Femur (tissue), 1 donor: ENCODE data around the gene UPK3A.
"Not testable (repeated sequence)": the region's sequence is repeated elsewhere in the genome, so short reads cannot be mapped to it uniquely, and the experiment has no call there.

Experiments
- DNase-seq: peaks from one replicate; pipeline ENCODE4 v3.0.0-alpha.2; 2017

UPK3A gene

DNA sequence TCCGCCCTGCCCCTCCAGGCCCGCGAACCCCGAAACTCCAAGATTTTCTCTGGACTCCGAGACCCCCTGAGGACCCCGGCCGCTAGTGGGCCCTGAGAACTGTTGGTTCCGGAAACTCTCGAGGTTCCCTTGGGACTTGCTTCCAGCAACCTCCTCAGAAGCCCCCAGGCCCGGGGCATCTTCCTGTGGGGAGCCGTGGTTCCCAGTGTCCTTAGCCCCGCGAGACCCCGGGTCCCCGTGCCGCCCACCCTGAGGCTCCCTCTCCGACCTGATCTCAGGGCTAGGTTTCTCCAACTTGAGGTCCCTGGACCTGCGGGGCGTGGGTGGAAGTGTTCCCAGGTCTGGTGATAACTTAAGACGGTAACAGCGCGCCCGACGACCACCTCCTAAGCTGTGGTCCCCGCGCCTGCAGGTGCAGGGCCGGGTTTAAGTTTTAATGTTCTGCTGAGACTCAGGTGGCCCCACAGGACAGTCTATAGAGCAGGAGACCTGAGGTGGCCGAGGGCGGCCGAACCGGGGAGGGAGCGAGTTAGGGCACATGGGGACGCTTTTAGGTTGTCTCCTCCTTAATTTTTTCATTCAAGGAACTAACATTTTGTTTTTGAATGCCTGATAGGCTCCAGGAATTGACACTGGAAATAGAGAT is 25.7 kb downstream of the UPK3A start:
- DNase-seq, result peak; percentile 53

DNA sequence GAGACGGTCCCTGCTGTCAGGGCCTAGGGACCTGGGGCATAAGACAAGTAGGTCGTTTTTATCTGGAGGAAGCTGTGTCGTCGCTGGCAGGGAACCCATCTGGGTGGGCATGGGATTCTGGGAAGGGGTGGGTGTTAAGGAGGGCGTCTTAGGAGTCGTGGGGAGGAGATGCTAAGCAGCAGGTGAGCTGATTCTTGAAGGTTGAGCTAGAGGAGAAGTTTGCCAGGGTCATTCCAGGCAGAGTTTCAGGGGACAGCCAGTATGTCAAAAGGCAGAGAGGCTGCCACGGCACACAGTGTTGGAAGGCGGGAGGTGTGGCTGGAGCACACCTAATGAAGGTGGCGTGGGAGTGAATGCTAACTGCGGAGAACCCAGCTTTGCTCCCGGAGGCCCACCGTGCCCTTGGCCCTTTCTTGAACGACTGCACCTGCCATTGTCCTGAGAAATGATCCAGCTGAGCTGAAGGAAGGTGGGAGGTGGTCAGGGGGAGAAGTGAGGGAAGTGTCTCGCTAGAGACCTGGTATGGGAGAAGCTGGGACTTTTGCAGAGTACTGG is 26.3 kb downstream of the UPK3A start:
- no peak for DNase-seq

DNA sequence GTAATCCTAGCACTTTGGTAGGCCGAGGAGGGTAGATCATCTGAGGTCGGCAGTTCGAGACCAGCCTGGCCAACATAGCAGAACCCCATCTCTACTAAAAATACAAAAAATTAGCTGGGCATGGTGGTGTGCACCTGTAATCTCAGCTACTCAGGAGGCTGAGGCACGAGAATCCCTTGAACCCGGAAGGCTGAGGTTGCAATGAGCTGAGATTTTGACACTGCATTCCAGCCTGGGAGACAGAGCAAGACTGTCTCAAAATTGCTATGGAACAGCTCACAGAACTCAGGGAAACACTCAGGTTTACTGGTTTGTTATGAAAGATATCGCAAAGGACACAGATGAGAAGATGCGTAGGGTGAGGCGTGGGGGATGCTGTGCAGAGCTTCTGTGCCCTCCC is 27.7 kb downstream of the UPK3A start:
- DNase-seq, result no peak

DNA sequence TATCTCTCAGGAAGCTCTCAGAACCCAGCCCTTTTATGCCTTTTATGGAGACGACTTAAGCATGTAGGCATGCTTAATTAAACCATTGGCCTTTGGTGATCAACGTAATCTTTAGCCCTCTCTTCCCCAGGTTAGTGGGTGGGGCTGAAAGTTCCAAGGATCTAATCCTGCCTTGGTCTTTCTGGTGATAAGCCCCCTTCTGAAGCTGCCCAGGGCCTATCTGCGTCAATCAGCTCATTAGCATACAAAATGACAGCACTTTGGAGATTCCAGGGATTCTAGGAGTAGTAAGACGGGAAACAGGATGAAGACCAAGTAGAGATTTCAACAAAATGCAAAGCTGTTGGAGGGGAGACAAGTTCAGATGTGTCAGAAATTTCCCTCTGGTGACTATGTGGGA is 28.1 kb downstream of the UPK3A start:
- DNase-seq, result no peak

DNA sequence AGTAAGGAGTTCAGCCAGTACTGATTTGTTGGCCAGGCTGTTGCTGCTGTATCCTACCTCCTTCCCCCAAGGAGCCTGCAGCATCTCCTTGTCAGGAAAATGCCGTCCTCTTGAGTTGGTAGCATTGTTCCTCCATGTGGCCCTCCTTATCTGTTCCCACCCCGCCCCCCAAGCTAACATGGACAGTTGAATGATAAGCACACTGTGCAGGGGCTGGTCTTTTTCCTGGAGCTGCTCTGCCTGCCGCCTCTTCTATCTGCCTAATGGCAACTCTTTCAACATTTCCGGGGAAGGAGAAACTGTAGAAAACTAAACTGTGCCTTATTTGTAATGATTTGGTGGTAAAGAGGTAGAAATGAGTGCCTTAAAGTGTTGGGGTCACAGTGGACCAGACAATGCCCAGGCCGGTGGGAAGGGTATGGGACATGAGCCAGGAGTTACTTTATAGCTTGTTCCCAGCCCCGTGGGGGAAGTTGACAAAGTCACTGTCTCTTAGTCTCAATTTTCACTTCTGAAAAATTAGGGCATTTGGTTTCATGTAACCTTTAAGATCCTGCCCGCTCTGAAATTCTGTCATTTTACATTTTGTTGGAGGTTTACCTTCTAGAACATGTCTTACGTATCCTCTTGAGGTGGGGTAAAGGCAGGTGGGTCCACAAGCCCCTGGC is 29.4 kb downstream of the UPK3A start:
- DNase-seq, result no peak

DNA sequence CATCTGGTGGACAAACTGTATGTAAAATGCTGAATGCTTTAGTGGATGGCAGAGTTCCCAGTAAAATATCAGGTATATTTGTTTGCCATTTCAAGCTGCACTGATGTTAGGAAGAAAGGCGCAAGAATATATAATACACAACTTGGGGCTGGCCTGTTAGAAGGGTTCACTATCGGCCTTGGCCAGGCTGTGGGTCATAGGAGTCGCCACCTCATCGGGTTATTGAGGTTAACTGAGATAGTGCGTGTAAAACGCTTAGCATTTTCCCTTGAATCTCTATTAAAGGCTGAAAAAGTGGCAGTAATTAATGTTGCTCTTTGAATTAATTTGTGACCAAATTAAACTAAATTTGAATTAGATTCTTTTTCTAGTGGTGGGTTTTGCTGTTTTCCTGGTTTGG is 30.0 kb downstream of the UPK3A start:
- no peak for DNase-seq

DNA sequence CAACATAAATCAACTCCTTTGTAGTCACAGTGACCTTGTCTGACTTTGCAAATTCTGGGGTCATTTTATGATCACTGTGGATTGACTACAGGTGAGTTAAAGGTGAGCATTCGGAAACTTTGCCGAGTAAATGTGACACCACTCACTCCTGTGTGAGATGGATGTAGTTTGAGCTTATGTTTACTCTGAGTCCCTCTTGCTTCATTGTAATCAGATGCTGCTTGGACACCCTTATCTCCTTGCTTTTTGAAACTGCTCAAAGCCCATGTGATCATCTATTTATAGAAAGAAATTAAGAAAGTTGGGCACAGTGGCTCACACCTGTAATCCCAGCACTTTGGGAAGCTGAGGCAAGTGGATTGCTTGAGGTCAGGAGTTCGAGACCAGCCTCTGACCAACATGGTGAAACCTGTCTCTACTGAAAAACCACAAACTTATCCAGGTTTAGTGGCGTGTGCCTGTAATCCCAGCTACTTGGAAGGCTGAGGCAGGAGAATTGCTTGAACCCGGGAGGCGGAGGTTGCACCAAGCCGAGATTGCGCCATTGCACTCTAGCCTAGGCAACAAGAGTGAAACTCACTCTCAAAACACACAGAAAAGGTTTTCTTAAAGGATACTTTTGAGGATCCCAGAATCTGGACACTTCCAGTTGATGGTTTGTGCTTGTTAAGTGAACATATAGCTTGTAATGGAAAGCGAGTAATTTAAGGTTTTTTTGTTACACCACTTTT is 32.2 kb downstream of the UPK3A start:
- DNase-seq, result no peak

DNA sequence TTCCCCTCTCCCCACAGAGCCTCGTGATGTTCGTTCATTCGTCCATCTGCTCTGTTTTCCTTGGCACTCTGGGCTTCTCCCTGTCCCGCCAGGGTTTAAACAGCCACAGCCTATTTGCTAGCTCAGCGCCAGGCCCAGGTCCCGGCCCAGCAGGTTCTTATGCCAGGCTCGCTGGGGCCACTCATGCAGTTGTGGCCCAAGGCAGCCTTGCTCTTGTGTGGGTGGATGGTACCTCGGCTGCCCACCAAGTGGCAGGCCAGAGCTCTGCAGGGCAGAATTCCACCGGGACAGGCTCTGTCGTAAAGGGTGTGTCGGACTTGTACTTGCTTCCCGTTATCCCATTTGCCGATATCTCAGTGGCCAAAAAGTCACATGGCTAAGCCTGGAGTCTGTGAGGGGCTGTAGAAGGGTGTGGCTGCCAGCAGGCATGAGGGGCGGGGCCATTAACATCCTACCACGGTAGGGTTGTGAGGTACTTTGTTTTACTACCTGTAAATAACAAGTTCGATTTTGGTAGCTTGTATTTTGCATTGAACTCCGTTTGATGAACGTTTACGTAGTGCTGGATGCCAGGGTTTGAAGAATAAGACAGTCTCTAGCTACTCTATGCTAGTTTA is 32.9 kb downstream of the UPK3A start:
- DNase-seq, result peak; percentile 60

DNA sequence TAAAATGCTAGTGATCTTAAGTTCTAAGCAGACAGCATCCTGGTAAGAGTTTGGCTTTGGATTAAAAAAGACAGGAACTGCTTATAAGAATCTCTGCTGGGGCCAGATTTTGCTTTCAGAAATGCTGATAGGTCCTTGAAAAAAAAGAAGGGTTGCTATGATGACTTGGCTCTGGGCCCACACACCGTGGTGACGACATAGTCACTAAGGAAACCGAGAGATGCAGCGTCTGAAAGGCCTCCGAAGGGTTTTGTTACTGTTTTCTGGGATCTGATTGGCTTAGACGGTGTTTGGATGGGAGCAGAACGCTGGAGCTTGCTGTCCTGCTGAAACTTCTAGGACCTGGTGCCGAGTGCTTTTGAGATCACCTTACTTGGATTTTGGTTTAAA is 33.4 kb downstream of the UPK3A start:
- DNase-seq, result peak; percentile 88

DNA sequence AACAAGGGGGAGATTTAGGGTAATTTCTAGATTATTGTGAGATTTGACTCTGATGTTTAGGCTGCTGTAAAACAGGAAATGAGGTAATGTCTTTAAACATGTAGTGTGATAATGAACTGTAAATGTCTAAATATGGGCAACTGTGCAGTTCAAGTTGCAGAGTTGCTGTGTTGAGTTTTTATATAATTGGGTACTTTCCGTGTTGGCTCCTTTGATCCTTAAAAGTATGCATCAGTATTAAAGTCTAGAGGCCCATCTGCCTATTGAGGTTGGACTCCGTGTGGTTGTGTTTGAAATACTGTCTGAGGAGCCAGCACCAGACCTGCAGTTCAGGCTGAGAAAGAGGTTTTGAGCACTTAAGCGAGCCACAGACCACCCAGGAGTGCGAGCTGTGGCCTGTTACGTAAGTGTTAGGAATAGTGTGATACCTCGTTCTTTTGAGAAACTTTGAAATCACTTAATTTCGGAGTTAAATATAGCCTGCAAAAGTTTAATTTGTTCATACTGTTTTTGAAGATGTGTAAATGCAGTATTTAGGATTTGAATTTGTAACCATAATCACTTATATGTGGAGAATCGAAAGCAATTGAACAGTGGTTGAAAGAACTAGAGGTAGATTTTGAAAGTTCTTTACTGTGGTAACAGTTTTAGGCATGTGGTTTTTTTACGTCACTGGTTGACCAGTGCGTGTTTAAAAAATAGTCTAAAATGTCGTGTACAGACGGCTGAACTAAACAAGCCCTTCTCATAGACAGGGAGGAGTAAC is 34.0 kb downstream of the UPK3A start:
- no peak for DNase-seq

DNA sequence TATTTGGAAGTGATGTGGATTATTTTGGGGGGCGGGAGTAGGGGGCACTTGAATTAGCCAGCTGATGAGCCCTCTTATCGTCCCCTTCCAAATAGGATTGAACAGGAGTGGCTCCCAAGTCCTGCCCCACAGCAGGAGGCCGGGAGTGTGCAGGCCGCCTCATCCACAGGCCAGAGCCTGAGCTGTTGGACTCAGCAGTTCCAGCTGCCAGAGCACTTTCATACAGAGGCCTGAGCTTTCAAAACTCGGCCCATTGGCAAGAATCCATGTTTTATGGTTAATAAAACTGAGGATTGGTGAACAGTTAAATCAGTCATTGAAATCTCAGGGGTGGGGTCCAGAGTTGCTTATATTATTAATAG is 34.6 kb downstream of the UPK3A start:
- peak; percentile 71 for DNase-seq

DNA sequence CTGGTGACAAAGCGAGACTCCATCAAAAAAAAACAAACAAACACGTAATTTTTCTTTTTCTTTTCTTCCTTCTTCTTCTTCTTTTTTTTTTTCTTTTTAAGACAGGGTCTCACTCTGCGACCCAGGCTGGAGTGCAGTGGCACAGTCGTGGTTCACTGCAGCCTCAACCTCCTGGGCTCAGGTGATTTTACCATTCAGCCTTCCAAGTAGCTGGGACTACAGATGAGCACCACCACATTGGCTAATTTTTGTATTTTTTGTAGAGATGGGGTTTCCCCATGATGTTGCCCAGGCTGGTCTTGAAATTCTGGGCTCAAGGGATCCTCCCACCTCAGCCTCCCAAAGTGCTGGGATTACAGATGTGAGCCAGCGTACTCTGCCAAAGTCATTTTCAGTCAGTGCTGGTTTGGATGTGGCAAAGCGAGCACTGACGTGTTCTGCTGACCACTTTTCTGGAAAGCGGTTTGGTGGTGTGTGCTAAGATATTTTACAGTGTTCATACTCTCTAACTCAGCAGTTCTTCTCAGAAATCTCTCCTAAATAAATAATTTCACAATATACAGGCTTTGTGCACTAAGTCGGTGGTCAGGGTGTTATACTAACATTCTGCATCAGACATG is 35.7 kb downstream of the UPK3A start:
- DNase-seq, result peak; percentile 70

DNA sequence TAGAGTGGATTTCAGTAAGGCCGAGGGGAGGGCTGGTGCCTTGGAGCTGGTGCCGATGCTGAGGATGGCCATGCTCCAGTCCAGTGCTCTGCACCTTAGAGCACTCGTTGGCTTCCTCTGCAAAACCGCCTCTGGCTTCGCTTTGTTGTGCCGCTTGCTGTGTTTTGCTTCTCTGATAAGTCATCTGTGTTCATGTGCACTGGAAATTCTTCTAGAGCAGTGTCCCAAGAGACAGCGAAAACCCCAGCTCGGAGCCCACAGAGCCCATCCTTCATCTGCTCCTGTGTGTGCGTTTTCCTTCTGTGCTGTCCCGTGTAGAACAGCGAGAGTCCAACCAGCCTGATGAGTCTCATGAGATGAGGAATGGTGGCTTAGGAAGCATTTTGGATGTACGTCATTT is 37.1 kb downstream of the UPK3A start:
- DNase-seq, result no peak

DNA sequence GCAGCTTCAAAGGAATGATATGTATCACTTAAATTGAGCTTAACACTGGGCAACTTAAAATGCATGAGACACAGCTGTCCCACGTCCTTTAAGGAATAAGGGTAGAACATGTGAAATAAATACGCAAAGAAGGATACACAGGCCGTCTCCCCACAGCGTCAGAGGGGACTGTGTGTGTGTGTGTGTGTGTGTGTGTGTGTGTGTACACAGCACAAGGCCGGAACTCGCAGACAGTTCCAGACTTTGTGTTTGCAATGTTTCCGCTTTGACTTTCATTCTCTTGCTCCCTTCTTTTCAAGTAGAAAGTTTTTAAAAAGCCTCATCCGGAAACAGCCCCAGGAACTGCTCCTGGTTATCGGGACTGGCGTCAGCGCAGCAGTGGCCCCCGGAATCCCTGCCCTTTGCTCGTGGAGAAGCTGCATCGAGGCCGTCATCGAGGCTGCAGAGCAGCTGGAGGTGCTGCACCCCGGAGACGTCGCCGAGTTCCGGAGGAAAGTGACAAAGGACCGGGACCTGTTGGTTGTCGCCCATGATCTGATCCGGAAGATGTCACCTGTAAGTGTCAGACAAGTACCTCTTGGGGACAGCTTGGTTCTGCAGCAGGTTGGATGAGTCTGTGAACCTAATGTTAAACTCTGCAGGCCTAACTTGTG is 38.2 kb downstream of the UPK3A start:
- DNase-seq, result no peak

DNA sequence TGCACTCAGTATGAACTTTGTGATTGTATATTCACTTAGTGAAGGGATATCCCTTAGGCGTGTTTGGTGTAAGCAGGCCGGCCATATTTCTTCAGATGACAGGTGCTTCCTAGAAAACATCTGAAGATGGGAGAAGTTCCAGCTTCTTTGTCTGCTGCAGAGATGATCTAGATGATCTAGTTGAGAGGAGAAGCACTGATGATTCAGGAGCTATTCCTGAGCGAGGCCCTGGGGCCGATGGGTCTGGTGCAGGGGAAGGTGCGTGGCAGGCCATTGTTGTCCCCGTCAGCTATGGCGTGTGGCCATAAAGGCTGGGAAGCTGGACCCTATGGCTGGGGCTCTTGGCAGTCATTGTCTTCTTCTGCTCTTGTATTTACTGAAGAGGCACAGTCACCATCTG is 38.9 kb downstream of the UPK3A start:
- DNase-seq, result no peak

DNA sequence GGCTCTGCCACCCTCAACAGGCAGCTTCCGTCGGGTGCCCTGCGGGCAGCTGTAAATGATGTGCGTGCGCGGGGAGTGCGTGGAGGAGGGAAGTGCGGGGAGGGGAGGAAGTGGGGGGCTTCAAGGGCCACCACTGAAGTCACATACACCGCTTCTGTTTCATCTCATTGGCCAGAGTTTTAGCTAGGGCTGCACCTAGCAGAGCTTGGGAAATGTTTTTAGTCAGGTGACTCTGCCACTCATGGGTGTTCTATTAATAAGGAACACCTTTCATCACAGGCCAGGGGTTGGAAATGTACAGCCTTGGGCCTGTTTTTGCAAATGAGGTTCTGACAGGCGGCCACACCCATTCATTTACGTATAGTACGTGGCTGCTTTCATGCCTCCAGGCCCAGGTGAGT is 39.6 kb downstream of the UPK3A start:
- DNase-seq, result no peak

DNA sequence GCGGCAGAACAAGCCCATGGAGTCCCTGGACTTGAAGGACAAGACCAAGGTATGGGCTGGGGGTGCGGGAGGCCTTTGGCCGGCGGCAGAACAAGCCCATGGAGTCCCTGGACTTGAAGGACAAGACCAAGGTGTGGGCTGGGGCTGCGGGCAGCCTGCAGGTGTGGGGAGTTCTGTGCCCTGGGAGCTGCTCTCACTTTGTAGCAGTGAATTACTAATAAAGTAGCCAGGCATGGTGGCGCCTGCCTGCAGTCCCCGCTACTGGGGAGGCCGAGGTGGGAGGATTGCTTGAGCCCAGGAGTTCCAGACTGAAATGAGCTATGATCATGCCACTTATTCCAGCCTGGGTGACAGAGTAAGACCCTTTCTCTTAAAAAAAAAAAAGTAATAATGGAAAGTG is 43.5 kb downstream of the UPK3A start:
- DNase-seq, result not testable (repeated sequence)

DNA sequence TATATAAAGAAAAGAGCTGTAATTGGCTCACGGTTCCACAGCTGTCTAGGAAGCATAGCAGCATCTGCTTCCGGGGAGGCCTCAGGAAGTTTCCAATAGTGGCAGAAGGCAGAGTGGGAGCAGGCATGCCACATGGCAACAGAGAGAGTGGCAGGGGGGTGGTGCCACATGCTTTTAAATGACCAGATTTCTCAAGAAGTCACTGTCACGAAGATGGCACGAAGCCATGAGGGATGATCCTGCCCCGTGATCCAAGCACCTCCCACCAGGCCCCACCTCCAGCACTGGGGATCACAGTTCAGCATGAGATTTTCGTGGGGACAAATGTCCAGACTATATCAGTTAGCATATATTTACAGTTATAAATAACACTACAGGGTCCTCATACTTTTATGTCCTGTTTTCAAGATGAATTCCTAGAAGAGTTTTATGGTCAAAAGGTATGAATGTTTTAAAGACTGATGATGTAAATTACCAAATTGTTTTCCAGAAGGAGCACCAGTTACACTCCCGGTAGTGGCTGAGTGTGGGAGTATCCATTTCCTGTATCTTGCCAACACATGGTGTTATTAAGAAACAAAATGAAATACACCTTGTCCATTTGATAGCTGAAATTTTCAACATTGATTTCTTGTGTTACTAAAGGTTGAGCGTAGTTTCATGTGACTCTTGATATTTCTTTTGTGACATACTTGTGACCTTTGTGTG is 44.2 kb downstream of the UPK3A start:
- no peak for DNase-seq

DNA sequence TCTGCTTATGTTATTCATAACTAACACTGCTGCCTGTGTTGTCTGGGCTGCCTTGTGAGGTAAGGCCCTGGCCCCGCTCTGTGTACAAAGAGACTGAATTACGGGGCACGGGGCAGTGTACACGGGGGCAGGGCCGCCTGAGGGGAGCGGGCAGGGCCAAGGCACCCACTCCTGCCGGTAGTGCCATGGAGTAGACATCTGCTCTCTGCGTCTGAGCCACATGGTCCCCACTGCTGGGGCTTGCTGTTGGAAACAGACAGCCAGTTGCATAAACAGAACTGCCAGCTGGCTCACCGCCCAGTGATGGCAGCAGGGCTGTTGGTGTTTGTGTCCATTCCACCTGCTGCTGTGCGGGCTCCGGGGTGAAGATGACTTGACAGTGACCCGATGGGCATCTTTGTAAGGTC is 44.8 kb downstream of the UPK3A start:
- DNase-seq, result peak; percentile 84

DNA sequence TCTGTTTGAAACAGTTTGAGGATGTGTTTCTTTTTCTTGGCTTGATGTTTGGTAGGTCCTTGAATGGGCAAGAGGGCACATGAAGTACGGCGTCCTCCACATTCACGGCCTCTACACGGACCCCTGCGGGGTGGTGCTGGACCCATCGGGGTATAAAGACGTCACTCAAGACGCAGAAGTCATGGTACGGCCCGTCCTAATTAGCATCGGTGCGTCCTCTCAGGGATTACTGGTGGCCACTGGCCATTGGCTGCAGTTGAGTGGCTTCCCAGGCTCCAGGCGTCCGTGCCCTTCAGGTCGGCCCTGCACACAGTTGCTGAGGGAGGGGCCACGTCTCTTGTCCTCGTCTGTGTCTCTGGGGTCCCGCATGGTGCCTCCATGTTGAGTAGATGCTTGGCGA is 45.8 kb downstream of the UPK3A start:
- no peak for DNase-seq

DNA sequence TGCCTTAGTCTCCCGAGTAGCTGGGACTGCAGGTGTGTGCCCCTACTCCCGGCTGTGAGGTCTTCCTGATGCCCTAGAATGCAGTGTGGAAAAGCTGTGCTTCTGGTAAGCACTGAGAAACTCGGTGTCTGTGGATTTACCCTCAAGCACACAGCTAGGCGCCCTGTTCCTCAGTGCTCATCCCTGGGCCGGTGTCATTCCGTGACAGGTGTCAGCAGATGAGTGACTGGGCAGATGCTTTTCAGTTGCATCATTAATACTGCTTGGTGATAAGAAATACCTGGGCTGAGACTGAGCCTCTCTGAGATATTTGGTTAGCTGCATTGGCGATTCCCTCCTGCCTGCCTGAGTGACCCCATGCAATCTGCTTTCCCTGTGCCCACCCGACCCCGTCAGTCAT is 46.7 kb downstream of the UPK3A start:
- DNase-seq, result no peak
